ENCODE measurements around the gene CAP2. TPM values are rescaled to one million over a fixed set of nuclear protein-coding genes. Genes with fewer than 3 reads are reported as not detected.

The CAP2 gene
- total RNA-seq, 1 experiment from 2014 or later: 37.0 TPM

- Histone ChIP-seq H3K27ac (ENCODE audit: low read length) (no peak overlapping the region), H3K4me1 (ENCODE audit: control insufficient read depth, insufficient read depth, low read length) (no peaks in the 10 kb centered on the region), H3K4me3 (ENCODE audit: low read depth in 2 of 2, low read length in 2 of 2) (no peak overlapping the region), H3K36me3 (ENCODE audit: control insufficient read depth, insufficient read depth, low read length) (no peaks in the 10 kb centered on the region), H3K9me3 (ENCODE audit: control insufficient read depth, insufficient read depth, low read depth, low read length) (no peaks in the 10 kb centered on the region), H3K27me3 (ENCODE audit: control insufficient read depth, insufficient read depth, low read length) (no peaks in the 10 kb centered on the region)
- intact Hi-C loops (cut with micrococcal nuclease; ENCODE audit: unreplicated experiment) (no loop called here), in situ Hi-C loops (cut with HindIII; ENCODE audit: low pct_unique_long_range_greater_than_20kb, low sequenced_read_pairs) (no loop called here)
- TF ChIP-seq REST (IDR thresholded peaks at IDR 0.05; ENCODE audit: insufficient read depth in 1 of 2, low read depth in 2 of 2, low read length in 1 of 2): no peak
- TF ChIP-seq TCF7L2 (IDR thresholded peaks at IDR 0.05; ENCODE audit: low read depth, low read length): no peak
- no peak for TF ChIP-seq POLR2AphosphoS5 (IDR thresholded peaks at IDR 0.05; ENCODE audit: low read depth, low read length)
- TF ChIP-seq SIN3A (IDR thresholded peaks at IDR 0.05; ENCODE audit: borderline replicate concordance, insufficient read depth, low read depth, low read length): no peak
- TF ChIP-seq, protein P1, sequence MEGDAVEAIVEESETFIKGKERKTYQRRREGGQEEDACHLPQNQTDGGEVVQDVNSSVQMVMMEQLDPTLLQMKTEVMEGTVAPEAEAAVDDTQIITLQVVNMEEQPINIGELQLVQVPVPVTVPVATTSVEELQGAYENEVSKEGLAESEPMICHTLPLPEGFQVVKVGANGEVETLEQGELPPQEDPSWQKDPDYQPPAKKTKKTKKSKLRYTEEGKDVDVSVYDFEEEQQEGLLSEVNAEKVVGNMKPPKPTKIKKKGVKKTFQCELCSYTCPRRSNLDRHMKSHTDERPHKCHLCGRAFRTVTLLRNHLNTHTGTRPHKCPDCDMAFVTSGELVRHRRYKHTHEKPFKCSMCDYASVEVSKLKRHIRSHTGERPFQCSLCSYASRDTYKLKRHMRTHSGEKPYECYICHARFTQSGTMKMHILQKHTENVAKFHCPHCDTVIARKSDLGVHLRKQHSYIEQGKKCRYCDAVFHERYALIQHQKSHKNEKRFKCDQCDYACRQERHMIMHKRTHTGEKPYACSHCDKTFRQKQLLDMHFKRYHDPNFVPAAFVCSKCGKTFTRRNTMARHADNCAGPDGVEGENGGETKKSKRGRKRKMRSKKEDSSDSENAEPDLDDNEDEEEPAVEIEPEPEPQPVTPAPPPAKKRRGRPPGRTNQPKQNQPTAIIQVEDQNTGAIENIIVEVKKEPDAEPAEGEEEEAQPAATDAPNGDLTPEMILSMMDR (IDR thresholded peaks at IDR 0.05): no peak
- no TSS peak for BruUV-seq (replicated peaks)
- CTCF ChIA-PET: no interaction called here
- POLR2A ChIA-PET: interaction anchor here (0.6 kb wide), 1 partner anchor 135 kb away, joined by 16 read pairs; no protein-coding TSS in a partner anchor
- ATAC-seq (no peak), DNase-seq (ENCODE audit: low read depth, low spot score) (no peak)
Measured at GRCh38 chr6:17483391-17484016, 90.1 kb downstream of the CAP2 start.

GRCh38 chr6:17484201-17484849 lies 90.9 kb downstream of the CAP2 start:
- no peak for ATAC-seq
- no peaks in the 10 kb centered on the region for H3K4me1 ChIP-seq (ENCODE audit: control insufficient read depth, insufficient read depth, low read length)
- H3K36me3 ChIP-seq (ENCODE audit: control insufficient read depth, insufficient read depth, low read length): no peaks in the 10 kb centered on the region
- TF ChIP-seq REST (IDR thresholded peaks at IDR 0.05; ENCODE audit: insufficient read depth in 1 of 2, low read depth in 2 of 2, low read length in 1 of 2): no peak
- TF ChIP-seq SIN3A (IDR thresholded peaks at IDR 0.05; ENCODE audit: borderline replicate concordance, insufficient read depth, low read depth, low read length): no peak
- no peak for TF ChIP-seq TCF7L2 (IDR thresholded peaks at IDR 0.05; ENCODE audit: low read depth, low read length)
- no peak for TF ChIP-seq POLR2AphosphoS5 (IDR thresholded peaks at IDR 0.05; ENCODE audit: low read depth, low read length)
- TF ChIP-seq, protein P1 (IDR thresholded peaks at IDR 0.05): no peak
- in situ Hi-C loops (cut with HindIII; ENCODE audit: low pct_unique_long_range_greater_than_20kb, low sequenced_read_pairs) (no loop called here), intact Hi-C loops (cut with micrococcal nuclease; ENCODE audit: unreplicated experiment) (no loop called here)
- no peak overlapping the region for H3K4me3 ChIP-seq (ENCODE audit: low read depth in 2 of 2, low read length in 2 of 2)
- CTCF ChIA-PET: no interaction called here
- POLR2A ChIA-PET: interaction anchor here (0.6 kb wide), 1 partner anchor 136 kb away, joined by 16 read pairs; no protein-coding TSS in a partner anchor
- H3K9me3 ChIP-seq (ENCODE audit: control insufficient read depth, insufficient read depth, low read depth, low read length): no peaks in the 10 kb centered on the region
- BruUV-seq (replicated peaks): no TSS peak
- H3K27ac ChIP-seq (ENCODE audit: low read length): no peak overlapping the region
- no peak for DNase-seq (ENCODE audit: low read depth, low spot score)
- H3K27me3 ChIP-seq (ENCODE audit: control insufficient read depth, insufficient read depth, low read length): no peaks in the 10 kb centered on the region
